ENCODE measurements around the gene CA4.
"Not testable (repeated sequence)": the region's sequence is repeated elsewhere in the genome, so short reads cannot be mapped to it uniquely, and the experiment has no call there.

Gene CA4

GRCh38 chr17:60178180-60178579 lies 28.4 kb downstream of the CA4 start:
- DNase-seq = not testable (repeated sequence)

GRCh38 chr17:60180380-60180779 lies 30.6 kb downstream of the CA4 start:
- DNase-seq = not testable (repeated sequence)

- not testable (repeated sequence) for DNase-seq
These were observed 36.6 kb downstream of the CA4 start for GRCh38 chr17:60186372-60186771.

DNA sequence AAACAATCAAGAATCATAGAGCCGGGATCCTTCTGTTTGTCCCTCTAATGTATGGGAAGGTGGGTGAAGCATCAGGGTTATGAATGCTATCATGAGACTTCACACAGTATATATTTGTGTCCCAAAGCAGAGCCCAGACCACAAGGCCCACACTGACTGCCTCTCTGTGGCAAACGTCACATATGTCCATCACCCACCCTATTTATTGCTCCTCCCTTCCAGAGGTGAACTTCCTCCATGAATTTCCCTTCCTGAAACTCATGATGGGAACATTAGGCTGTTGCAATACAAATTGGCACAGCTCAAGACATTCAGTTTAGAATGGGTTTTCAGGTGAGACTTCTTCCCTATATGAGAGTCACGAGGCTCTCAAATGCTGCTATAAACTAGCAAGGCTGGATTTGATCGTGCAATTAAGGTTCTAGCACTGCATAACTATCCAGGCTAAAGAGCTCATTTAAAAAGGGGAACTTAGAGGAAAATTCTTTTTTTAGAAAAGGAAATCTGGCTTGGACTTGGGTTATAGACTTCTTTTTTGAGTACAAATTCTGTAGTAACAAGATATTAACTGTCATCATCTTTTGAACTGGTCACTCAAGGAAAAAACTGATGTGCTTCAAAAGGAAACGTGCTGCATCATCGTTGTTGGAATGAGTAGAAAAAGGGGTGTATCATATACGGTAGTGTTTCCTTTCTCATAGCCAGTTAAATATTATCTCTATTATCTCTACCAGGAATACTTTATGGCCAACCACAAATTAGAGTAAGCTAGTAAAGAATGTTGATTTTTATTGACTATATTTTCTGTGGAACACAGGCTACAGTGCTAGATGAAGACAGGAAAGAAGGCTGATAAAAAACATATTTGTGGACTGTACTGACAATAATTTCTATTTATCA lies 37.3 kb downstream of the CA4 start:
- DNase-seq = peak; percentile 8

GRCh38 chr17:60188759-60189158 lies 39.0 kb downstream of the CA4 start:
- DNase-seq = no peak

DNA sequence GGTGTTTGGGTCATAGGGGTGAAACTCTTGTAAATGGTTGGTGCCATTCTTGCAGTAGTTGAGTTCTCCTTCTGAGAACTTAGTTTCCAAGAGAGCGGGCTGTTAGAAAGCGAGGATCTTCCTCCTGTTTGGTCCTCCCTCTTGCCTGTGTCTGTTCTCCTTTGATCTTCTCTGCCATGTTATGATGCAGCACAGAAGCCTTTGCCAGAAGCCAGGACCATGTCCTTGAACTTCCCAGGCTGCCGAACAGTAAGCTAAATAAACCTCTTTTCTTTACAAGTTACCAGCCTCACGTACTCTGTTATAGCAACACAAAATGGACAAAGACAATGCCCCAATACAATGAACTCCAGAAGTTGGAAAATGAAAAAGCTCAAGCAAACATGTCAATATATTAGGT lies 40.3 kb downstream of the CA4 start:
- DNase-seq = not testable (repeated sequence)

GRCh38 chr17:60193032-60193431 lies 43.3 kb downstream of the CA4 start:
- not testable (repeated sequence) for DNase-seq

- DNase-seq = no peak
These were observed 43.7 kb downstream of the CA4 start for GRCh38 chr17:60193482-60193881.

- DNase-seq = not testable (repeated sequence)
These were observed 44.4 kb downstream of the CA4 start for GRCh38 chr17:60194141-60194540.

DNA sequence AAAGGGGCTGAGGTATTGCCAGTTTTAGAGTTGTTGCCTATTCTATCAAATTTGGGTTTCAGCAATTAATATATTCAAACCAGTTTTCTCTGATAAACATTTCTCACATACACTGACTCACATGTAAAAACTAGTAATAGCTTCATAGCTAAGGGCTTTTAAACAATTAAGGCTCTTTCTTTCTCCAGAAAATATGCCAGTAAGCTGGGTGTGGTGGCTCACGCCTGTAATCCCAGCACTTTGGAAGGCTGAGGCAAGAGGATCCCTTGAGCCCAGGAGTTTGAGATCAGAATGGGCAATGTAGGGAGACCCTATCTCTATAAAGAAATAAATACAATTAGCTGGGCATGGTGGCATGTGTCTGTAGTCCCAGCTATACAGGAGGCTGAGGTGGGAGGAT lies 48.9 kb downstream of the CA4 start:
- DNase-seq = not testable (repeated sequence)

DNA sequence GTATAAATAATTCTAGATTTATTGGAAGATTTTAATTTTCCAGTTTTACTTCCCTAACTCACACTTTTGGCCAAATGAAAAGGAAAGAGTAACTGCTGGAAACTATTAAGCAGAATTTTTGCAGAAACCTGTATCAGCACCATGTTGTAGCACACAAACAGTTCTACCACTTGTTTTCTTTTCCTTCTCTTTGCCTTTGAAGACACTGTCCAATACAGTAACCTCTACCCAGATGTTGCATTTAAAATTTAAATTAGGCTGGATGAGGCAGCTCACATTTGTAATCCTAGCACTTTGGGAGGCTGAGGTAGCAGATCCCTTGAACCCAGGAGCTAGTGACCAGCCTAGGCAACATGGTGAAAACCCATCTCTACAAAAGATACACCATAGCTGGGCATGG lies 56.0 kb downstream of the CA4 start:
- DNase-seq = not testable (repeated sequence)

- not testable (repeated sequence) for DNase-seq
These were observed 58.5 kb downstream of the CA4 start for GRCh38 chr17:60208302-60208701.
